ENCODE measurements around the gene TAS2R31.

DNA sequence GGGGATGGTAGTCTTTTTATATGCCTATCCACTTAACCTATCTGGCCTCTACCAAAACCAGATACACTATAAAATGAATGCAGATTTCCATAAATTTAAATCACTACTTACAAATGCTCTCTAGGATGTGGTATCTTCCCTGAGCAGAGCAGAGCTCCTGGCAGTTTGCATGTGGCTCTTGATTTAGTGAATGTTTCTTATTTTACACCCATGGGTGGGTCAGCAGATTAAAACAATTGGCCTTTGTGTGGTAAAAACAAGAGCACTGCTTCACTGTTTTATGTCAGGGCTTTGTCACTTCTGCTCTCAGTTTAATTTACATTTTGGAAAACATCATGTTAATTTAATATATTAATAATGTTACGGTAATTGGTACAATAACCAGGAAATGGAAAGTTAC, 14.3 kb downstream of the TAS2R31 start:
- TF ChIP-seq, protein P1, sequence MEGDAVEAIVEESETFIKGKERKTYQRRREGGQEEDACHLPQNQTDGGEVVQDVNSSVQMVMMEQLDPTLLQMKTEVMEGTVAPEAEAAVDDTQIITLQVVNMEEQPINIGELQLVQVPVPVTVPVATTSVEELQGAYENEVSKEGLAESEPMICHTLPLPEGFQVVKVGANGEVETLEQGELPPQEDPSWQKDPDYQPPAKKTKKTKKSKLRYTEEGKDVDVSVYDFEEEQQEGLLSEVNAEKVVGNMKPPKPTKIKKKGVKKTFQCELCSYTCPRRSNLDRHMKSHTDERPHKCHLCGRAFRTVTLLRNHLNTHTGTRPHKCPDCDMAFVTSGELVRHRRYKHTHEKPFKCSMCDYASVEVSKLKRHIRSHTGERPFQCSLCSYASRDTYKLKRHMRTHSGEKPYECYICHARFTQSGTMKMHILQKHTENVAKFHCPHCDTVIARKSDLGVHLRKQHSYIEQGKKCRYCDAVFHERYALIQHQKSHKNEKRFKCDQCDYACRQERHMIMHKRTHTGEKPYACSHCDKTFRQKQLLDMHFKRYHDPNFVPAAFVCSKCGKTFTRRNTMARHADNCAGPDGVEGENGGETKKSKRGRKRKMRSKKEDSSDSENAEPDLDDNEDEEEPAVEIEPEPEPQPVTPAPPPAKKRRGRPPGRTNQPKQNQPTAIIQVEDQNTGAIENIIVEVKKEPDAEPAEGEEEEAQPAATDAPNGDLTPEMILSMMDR (conservative IDR thresholded peaks at IDR 0.05): no peak
- no peak for TF ChIP-seq EZH2 (IDR thresholded peaks at IDR 0.05; ENCODE audit: low read depth)

Measured in PC-9 (cell line).